NCI-H128 (cell line): ENCODE results near the gene VRK3.

Source experiments
- DNase-seq: peaks from one replicate; lab custom pipeline; 2025; ENCODE audit not compliant: unreplicated experiment; lab: John Stamatoyannopoulos, UW

VRK3 gene

DNA sequence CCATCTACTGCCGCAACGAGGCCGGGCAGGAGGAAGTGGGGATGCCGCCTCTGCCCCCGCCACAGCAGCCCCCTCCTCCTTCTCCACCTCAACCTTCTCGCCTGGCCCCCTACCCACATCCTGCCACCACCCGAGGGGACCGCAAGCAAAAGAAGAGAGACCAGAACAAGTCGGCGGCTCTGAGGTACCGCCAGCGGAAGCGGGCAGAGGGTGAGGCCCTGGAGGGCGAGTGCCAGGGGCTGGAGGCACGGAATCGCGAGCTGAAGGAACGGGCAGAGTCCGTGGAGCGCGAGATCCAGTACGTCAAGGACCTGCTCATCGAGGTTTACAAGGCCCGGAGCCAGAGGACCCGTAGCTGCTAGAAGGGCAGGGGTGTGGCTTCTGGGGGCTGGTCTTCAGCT lies 92.4 kb downstream of the VRK3 start:
- DNase-seq: no peak

DNA sequence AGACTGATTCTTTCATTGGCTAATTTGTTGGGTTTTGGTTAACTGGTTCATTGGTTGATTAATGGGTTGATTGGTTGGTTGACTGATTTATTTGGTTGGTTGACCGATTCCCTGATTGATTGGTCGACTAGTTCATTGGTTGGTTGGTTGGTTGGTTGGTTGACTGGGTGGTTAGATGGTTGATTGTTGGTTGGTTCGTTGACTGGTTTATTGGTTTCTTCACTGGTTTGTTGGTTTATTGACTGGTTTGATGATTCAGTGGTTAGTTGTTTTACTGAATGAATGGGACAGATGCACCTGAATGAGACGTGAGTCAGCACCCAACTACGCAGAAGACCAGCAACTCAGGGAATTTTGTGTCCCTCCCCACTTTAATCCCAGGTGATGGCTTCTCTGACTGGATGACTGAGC lies 93.1 kb downstream of the VRK3 start:
- no peak for DNase-seq

DNA sequence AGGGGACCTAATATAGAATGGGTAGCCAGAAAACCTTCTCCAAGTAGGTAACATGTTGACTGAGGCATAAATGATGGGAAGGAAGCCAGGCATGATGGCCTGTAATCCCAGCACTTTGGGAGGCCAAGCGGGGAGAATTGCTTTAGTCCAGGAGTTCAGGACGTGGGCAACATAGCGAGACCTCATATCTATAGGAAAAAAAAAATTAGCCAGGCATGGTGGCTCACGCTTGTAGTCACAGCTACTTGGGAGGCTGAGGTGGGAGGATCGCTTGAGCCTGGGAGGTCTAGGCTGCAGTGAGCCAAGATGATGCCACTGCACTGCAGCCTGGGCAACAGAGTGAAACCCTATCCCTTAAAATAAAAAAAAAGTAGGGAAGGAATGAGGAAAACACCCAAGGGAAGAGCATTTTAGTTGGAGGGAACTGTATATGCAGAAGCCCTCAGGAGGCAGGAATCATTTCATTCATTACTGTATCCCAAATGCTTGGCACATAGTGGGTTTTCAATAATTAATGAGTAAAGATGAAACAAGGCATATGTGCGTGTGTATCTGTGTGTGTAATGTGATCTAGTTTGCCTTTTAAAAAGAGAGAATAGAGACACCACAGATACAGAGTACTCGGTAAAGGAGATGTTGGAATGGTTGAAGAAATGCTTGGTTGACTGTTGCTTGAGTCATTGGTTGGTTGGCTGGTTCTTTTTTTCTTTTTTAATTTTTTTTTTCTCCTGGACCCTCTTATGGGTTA lies 93.7 kb downstream of the VRK3 start:
- no peak for DNase-seq

DNA sequence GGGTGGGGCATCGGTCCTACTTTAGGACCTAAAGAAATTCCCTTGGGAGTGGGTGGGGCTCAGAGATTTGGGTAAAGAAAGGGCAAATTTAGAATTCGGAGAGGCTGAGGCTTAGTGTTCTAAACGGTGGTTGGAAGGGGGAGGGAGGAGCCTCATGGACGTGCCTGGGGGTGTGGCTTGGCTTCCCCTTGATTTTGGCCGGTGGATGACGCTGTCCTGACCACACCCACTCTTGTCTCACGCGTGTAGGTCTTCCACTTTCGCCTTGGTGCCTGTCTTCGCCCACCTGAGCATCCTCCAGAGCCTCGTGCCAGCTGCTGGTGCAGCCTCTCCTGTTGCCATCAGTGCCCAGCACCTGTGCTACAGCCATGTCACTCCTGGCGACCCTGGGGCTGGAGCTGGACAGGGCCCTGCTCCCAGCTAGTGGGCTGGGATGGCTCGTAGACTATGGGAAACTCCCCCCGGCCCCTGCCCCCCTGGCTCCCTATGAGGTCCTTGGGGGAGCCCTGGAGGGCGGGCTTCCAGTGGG lies 94.6 kb downstream of the VRK3 start:
- DNase-seq: no peak

DNA sequence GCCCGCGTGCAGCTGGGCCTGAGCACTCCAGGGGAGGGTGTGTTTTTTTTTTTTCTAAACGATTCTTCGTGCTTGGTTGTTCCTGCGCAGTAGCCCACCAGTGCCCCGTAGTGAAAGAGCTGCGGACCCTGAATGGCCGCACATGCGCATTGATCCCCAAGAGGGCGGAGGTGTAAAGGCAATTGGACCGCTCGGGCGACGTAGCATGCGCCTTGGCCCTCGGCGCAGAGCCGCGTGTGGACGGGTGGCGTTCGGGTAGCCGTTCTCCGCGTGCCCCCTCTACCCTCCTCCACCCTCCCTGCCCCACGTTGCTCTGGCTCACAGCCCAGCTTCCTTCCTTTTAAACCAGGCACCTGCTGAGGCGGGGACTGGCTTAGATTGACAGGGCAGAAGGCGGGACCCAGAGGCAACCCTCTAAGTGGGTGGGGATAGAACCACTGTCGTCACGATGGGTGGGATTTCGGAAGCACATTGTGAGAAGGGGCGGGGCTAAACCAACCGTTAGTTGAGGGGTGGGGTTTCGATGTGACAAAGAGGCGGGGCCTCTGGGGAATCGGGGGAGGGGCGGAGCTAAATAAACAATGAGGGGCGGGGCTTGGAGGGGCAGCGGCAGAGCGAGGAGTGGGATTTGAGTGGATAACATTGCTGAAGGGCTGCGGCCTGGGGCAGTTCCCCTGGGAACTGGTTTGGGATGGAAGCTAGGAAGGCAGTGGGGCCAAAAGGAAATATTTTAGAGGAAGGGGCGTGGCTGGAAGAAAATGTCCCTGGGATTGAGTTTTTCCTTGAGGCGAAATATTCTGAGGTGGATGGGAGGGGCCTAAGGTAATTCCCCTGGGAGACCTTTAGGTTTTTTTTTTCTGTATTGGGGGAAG lies 95.3 kb downstream of the VRK3 start:
- DNase-seq: peak; percentile 81

DNA sequence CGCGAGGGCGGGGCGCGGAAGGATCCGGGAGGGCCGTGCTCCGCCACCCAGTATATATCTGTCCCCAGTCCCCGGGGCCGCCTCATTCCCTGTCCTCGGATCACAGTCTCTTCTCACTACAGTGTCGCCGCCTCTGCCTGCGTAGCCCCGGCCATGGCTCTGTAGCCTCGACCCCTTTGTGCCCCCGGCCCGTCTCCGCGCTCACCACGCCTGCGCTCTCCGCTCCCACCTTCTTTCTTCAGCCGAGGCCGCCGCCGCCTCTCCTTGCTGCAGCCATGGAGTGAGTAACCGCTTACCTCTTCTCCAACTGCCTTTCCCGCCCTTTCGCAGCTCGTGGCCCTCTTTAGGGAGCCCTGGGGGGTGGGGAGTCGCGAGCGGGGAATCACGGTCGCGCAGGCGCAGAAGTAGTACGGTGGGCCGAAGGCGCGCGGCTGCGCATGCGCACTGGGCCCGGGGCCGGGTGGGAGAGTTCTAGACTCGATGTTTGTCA lies 96.0 kb downstream of the VRK3 start, which contains the start of the genes ATF5 and NUP62:
Gene ATF5 (plus strand): TSS at position 85 of the 490 bp plus-strand sequence. CDS start 1,646 bp downstream, outside the sequence.
Gene NUP62 (minus strand): TSS at position 384 of the 490 bp plus-strand sequence. CDS start 19,697 bp downstream, outside the sequence.
- DNase-seq: peak; percentile 67

DNA sequence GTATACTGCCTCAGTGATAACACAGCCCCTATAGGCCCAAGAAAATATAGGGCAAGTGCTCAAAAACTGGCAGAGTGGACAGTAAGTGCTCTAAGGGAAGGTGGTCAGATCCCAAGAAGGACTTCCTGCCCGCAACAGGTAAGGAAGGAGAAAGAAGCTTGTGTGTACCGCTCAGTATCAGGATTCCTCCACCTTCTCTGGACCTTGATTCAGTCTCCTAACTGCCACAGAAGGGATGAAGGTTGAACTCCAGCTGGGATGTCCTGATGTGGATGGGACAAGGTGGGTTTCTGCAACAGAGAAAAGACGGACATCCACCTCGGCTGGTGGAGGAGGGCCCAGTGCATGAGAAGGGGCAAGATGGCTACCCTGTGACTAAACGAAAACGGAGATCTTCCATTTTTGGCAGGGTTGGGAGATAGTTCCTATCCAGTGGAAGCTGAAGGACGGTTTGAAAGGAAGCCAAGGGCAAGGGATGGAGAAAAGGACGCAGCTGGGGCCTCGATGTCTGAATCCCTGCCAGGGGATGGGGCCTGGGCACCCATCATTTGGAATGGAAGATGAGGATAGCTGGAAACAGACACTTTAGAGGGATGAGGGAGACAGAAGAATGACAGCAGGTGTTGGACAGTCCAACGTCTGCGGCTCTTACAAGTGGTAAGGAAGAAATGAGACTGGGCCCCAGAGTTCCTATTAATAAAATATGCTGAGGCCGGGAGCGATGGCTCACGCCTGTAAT lies 97.5 kb downstream of the VRK3 start:
- DNase-seq: no peak

DNA sequence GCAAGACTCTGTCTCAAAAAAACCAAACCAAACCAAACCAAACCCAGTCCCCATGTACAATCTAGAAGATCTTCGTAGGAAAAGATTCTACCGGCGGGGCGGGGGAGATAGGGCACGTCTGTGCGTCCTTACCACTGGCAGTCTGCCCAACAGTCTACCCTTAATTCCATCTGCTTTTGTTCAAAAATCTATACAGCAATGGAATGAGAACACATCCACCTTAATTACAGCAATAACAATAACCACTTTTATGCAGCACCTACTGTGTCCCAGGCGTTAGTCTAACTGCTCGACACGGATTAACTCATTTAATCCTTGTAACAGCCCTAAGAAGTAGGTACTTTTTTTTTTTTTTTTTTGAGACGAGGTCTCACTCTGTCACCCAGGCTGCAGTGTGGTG lies 98.7 kb downstream of the VRK3 start:
- no peak for DNase-seq
